ENCODE data around the gene DEDD.
A peak's percentile ranks its signal among the peaks of the same experiment; 100 is the strongest.

DNA sequence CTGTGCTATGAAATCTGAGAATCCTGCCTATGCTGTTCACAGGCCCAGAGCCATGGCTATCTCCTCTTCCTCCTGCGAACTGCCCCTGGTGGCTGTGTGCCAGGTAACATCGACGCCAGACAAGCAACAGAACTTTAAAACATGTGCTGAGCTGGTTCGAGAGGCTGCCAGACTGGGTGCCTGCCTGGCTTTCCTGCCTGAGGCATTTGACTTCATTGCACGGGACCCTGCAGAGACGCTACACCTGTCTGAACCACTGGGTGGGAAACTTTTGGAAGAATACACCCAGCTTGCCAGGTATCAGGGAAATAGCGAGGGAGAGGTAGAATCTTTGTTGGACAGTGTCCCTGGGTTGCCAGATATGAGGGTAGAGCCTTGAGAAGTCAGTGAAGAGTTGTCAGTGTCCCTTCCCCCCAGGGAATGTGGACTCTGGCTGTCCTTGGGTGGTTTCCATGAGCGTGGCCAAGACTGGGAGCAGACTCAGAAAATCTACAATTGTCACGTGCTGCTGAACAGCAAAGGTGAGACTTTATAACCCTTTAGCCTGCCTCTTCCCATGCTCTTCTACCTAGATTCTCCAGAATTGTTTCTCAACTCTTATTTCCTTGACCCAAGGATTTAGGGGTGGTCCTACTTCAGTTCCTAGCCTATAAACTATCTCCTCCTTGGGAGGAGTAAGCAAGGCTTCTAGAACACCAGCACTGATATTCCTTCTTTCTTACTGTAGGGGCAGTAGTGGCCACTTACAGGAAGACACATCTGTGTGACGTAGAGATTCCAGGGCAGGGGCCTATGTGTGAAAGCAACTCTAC is 13.2 kb downstream of the DEDD start:
- TF ChIP-seq CTCF (IDR thresholded peaks at IDR 0.05; ENCODE audit: low read depth, low read length) (peak; percentile 41), EZH2phosphoT487 (IDR thresholded peaks at IDR 0.05; ENCODE audit: low read depth) (no peak)

Data from OCI-LY3 (cell line).